WTC11 (cell line): ENCODE data around the gene TAMALIN. TPM values are rescaled to one million over a fixed set of nuclear protein-coding genes. Genes with fewer than 3 reads are reported as not detected.

Experiments
- ATAC-seq: fragments of 200-7000 bp; cut with Tn5 transposase; 2 replicates; pipeline ENCODE4 v1.10.0; 2021; ENCODE audit warnings: mild to moderate bottlenecking, moderate library complexity
- CTCF ChIA-PET: fragments of 300-600 bp; sonication (Branson Sonifier 250); formaldehyde crosslinking; loops from one replicate; lab custom pipeline; 2021; ENCODE audit warnings: antibody characterized with exemption; lab: Charles Lee
- POLR2A ChIA-PET: fragments of 350-600 bp; sonication (Branson Sonifier 250); formaldehyde crosslinking; loops from one replicate; lab custom pipeline; 2021; ENCODE audit warnings: antibody characterized with exemption; lab: Charles Lee
- DNase-seq: peaks from one replicate; pipeline ENCODE4 v3.0.0; 2021; ENCODE audit warnings: low spot score
- H3K27ac Mint-ChIP-seq: 2 replicates; pipeline ENCODE4 v1.8.0; 2021; ENCODE audit warnings: mixed read lengths
- H3K27me3 Mint-ChIP-seq: 2 replicates; pipeline ENCODE4 v1.8.0; 2021; ENCODE audit warnings: low read depth, mild to moderate bottlenecking, moderate library complexity, mixed read lengths
- H3K36me3 Mint-ChIP-seq: 2 replicates; pipeline ENCODE4 v1.8.0; 2021; ENCODE audit warnings: mixed read lengths
- H3K4me1 Mint-ChIP-seq: 2 replicates; pipeline ENCODE4 v1.8.0; 2022; ENCODE audit warnings: mixed read lengths
- H3K4me3 Mint-ChIP-seq: 2 replicates; pipeline ENCODE4 v1.8.0; 2021; ENCODE audit warnings: mild to moderate bottlenecking, moderate library complexity, mixed read lengths
- H3K9me3 Mint-ChIP-seq: 2 replicates; pipeline ENCODE4 v1.8.0; 2021; ENCODE audit warnings: mixed read lengths
- AFF4 ChIP-seq: sonication (generic); formaldehyde crosslinking; IDR thresholded peaks from 2 replicates; pipeline ENCODE4 v1.8.1; 2023; ENCODE audit warnings: mild to moderate bottlenecking, missing genetic modification reagents, borderline replicate concordance
- ATF3 ChIP-seq: sonication (generic); formaldehyde crosslinking; conservative IDR thresholded peaks from 2 replicates; pipeline ENCODE4 v1.8.1; 2022; ENCODE audit warnings: mild to moderate bottlenecking, missing genetic modification reagents
- MXD4 ChIP-seq: fragments of 250-450 bp; sonication (Bioruptor Pico); IDR thresholded peaks from 2 replicates; pipeline ENCODE4 v1.8.0; 2021; ENCODE audit warnings: mild to moderate bottlenecking, moderate library complexity, borderline replicate concordance
- NR3C1 ChIP-seq: sonication (generic); formaldehyde crosslinking; conservative IDR thresholded peaks from 2 replicates; pipeline ENCODE4 v1.8.1; 2023; ENCODE audit warnings: low read depth, mild to moderate bottlenecking, missing genetic modification reagents
- SOX15 ChIP-seq: fragments of 250-450 bp; sonication (Bioruptor Pico); IDR thresholded peaks from 2 replicates; pipeline ENCODE4 v1.9.0; 2021; ENCODE audit warnings: mild to moderate bottlenecking
- TEAD1 ChIP-seq: sonication (generic); formaldehyde crosslinking; IDR thresholded peaks from 2 replicates; pipeline ENCODE4 v1.8.0; 2022; ENCODE audit warnings: mild to moderate bottlenecking, missing genetic modification reagents
- TEAD4 ChIP-seq: sonication (generic); formaldehyde crosslinking; IDR thresholded peaks from 2 replicates; pipeline ENCODE4 v1.8.0; 2022; ENCODE audit warnings: mild to moderate bottlenecking, missing genetic modification reagents
- TP53 ChIP-seq: sonication (generic); formaldehyde crosslinking; IDR thresholded peaks from 2 replicates; pipeline ENCODE4 v1.8.1; 2023; ENCODE audit warnings: mild to moderate bottlenecking, missing genetic modification reagents
- USF2 ChIP-seq: sonication (generic); formaldehyde crosslinking; IDR thresholded peaks from 2 replicates; pipeline ENCODE4 v1.8.1; 2023; ENCODE audit warnings: mild to moderate bottlenecking, missing genetic modification reagents, moderate library complexity
- ZMAT4 ChIP-seq: fragments of 250-450 bp; sonication (Bioruptor Pico); IDR thresholded peaks from 2 replicates; pipeline ENCODE4 v1.9.0; 2021; ENCODE audit warnings: mild to moderate bottlenecking
- ZNF219 ChIP-seq: sonication (generic); formaldehyde crosslinking; IDR thresholded peaks from 2 replicates; pipeline ENCODE4 v1.8.0; 2023; ENCODE audit warnings: missing genetic modification reagents, mild to moderate bottlenecking, borderline replicate concordance
- ZNF317 ChIP-seq: sonication (generic); formaldehyde crosslinking; IDR thresholded peaks from 2 replicates; pipeline ENCODE4 v1.8.1; 2023; ENCODE audit warnings: low read depth, mild to moderate bottlenecking, moderate library complexity, missing genetic modification reagents, borderline replicate concordance
- ZNF423 ChIP-seq: fragments of 250-450 bp; sonication (Bioruptor Pico); IDR thresholded peaks from 2 replicates; pipeline ENCODE4 v2.1.2; 2022; ENCODE audit warnings: mild to moderate bottlenecking, moderate library complexity
- total RNA-seq: library from RNA; stranded (reverse); gene quantifications from 3 replicates; pipeline ENCODE4 v1.2.3, GENCODE V29; 2021

The TAMALIN gene
- total RNA-seq, 1 experiment from 2014 or later, result 6.1 TPM

- peaks cover 29% of the 10 kb centered on the region for H3K36me3 Mint-ChIP-seq
- peaks cover 31% of the 10 kb centered on the region for H3K4me1 Mint-ChIP-seq
- H3K27me3 Mint-ChIP-seq, result no peaks in the 10 kb centered on the region
- TF ChIP-seq NR3C1 (no peak), ZNF423 (peak; percentile 39; the same call in 1 of the 2 replicates)
- ChIA-PET CTCF (interaction anchor here (0.8 to 1.9 kb wide), 8 partner anchors 9 to 146 kb away, joined by 3 to 8 read pairs (median 3); no protein-coding TSS in a partner anchor), POLR2A (interaction anchor here (0.7 kb wide), 1 partner anchor 9 kb away, joined by 3 read pairs; no protein-coding TSS in a partner anchor)
- no peak overlapping the region for H3K4me3 Mint-ChIP-seq
- no peak overlapping the region for H3K27ac Mint-ChIP-seq
- no peaks in the 10 kb centered on the region for H3K9me3 Mint-ChIP-seq
- ATAC-seq (no peak), DNase-seq (no peak)
Measured at GRCh38 chr12:51974646-51975045, 32.1 kb upstream of the TAMALIN start.

GRCh38 chr12:51975196-51975595 is 31.6 kb upstream of the TAMALIN start:
- DNase-seq (no peak), ATAC-seq (no peak)
- TF ChIP-seq ZNF219, result no peak
- TF ChIP-seq USF2 (CRISPR knock-in tag), result no peak
- Mint-ChIP-seq H3K4me1 (peaks cover 31% of the 10 kb centered on the region), H3K9me3 (no peaks in the 10 kb centered on the region), H3K36me3 (peaks cover 30% of the 10 kb centered on the region), H3K27me3 (no peaks in the 10 kb centered on the region), H3K4me3 (no peak overlapping the region), H3K27ac (no peak overlapping the region)
- CTCF ChIA-PET, result interaction anchor here (0.8 to 1.9 kb wide), 7 partner anchors 10 to 145 kb away, joined by 3 to 8 read pairs (median 3); no protein-coding TSS in a partner anchor
- POLR2A ChIA-PET, result interaction anchor here (0.7 kb wide), 1 partner anchor 10 kb away, joined by 3 read pairs; no protein-coding TSS in a partner anchor

- Mint-ChIP-seq H3K4me3 (no peak overlapping the region), H3K4me1 (peaks cover 19% of the 10 kb centered on the region), H3K9me3 (no peaks in the 10 kb centered on the region), H3K36me3 (peaks cover 37% of the 10 kb centered on the region), H3K27ac (no peak overlapping the region), H3K27me3 (no peaks in the 10 kb centered on the region)
- CTCF ChIA-PET, result interaction anchor here (0.5 to 2.9 kb wide), 7 partner anchors 17 to 1156 kb away, joined by 3 to 12 read pairs (median 5); no protein-coding TSS in a partner anchor
- DNase-seq (no peak), ATAC-seq (no peak)
- POLR2A ChIA-PET, result no interaction called here
- TF ChIP-seq AFF4 (no peak), SOX15 (CRISPR knock-in tag) (no peak), ATF3 (CRISPR knock-in tag) (no peak), TEAD4 (CRISPR knock-in tag) (no peak), ZNF317 (CRISPR knock-in tag) (no peak), MXD4 (CRISPR knock-in tag) (no peak), ZMAT4 (CRISPR knock-in tag) (no peak), TP53 (CRISPR knock-in tag) (no peak), TEAD1 (CRISPR knock-in tag) (no peak)
Measured at GRCh38 chr12:51976376-51977160, 30.2 kb upstream of the TAMALIN start.
